ENCODE measurements around the gene CSTPP1.

DNA sequence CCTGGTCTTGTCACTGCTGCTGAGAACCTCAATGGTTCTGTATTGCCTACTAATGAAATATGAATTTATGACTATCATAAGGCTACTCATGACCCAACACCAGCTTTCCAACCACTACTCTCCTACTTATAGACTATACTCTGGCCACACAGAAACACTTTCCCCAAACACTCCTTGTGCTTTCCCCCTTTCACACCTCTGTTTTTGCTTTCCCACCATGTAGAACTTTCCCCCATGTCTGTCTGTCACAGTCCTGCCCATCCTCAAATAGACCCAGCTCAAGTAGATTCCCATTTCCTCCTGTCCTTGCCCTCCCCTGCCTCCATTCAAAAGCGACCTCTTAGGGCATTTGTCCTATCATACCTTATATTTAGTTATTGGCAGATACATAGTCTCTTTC is 134.2 kb downstream of the CSTPP1 start:
- TF ChIP-seq CTCF (IDR thresholded peaks at IDR 0.05) (no peak), POLR2A (IDR thresholded peaks at IDR 0.05) (no peak)

All from tibial nerve (tissue), 3 donors.